ENCODE measurements around the gene RBMS1.
"Not testable (repeated sequence)": the region's sequence is repeated elsewhere in the genome, so short reads cannot be mapped to it uniquely, and the experiment has no call there.

RBMS1 gene

DNA sequence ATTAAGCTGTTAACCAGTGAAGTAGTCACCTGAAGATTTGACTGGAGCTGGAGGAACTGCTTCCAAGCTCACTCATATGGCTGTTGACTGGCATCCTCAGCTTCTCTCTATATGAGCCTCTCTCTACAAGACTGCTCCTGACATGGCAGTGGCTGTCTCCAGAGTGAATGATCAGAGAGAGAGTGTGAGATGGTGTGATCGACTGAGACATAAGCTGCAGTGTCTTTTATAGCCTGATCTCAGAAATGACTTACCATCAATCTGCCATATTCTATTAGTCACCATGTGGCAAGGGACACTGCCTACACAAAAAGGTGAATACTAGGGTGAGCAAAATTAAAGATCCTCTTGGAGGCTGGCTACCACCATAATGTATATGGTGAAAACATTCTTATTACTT is 7.8 kb upstream of the RBMS1 start:
- DNase-seq: no peak

- DNase-seq: no peak
Measured at GRCh38 chr2:160499865-160500264, 6.3 kb upstream of the RBMS1 start.

DNA sequence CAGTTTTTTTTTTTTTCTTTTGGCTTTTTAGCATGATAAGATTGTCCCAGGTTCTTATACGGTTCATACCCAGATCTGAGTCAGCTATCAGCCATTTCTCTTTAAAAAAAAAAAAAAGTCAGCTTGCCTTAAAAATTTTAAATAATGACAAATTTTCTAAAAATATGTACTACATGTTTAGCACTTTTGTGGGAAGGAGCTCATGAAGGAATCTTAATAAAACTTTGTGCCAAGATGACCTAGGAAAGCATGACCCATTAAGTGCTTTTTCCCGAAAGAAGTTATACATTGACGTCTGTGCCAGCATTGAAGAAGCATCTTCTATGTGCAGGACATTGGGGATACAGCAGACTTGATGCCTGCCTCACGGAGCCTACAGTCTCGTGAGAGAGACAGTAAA is 4.5 kb upstream of the RBMS1 start:
- DNase-seq: no peak

DNA sequence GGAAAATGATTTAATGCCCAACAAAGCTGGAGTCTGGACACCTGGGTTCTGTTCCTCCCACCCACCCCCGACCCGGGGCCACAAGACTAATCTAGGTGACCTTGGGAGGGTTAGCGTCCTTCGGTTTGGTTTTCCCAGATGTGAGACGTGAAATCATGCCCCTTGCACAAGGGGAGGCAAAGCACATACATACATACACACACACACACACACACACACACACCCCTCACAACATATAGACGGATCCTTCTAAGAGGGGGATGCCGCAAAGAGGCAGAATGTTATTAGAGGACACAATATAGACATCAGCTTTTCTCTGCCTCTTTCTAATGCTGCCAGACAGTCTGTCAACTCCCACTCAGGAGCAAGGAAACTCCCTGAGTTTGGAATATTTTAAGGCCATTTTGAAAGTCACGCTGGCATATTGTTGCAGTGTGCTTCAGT is 616 bp upstream of the RBMS1 start:
- DNase-seq: peak; percentile 57

DNA sequence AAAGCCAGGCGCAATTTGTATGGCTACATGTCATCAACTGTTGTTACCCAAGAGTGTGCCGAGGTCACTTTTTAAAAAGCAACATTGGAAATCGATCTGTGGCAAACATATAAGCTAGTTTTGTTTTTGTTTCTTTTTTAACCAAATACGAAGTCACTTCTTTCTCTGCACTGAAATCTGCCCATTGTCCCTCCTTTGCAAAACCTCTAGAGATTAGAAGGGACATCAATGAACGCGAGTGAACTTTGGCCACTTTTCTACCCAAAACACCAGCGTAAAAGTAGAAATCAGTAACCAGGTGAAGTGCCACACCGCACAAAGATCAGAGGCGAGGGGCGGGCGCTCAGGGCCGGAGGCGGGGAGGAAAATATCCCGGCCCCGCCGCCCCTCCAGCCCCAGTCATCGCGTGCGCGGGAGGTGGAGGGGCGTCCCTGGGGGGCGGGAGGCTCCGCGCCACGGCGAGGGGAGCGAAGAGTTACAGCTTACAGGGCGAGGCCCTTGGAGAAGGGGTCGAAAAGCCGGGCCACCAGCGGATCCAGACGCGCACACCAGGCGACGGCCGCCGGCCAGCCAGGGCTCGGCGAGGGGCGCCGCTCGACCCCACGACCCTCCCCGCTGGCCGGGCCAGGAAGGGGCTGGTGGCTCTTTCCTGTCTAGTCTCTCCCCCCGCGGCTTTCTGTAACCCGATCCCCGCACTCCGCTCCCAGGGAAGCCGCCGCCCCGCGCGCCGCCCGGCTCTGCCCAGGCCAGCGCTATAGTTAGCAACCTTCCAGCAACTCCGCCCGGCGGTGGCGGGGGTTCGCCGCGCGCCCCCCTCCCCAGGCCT is 993 bp downstream of the RBMS1 start:
- DNase-seq: peak; percentile 64

GRCh38 chr2:160491911-160492371 is 1.7 kb downstream of the RBMS1 start:
- peak; percentile 36 for DNase-seq

DNA sequence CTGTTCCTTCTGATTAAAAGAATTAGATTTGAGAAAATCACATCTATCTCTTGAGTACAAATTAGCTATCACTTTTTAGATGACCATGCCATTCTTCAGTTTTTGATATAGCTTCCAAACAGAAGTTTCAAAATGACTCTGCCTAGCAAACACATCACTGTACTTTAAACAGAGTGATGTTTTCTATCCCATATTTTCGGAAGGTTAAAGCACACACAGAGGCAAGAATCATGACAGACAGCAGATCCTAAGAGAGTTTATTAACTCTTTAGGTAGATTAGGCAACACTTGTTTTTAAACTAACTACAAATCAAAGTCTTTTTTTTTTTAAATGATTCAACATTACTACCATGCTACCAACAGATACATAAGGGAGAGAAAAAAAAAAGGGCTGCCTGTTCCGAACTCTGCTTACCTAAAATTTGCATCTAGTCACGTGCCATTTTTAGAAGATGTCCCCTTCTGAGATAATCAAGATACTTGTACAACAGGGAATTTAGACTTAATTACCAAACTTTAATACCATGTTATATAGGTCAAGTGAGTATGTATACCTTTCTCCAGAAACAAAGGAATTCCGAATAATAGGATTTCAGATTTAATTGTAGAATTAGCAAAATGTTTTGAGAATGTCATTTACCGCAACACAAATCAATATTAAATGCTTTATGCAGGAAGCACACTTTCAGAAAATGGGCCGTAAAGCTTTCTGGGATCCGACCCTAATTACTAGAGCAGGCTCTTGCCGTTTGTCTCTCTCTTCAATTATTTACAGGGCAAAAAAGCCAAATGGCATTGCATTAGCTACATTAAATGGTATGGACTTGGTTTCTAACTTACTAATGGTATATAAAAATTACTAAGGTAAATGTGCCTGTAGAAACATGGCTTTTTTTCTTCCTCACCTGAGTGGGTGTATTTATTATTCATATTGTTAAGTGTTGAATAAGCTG is 2.6 kb downstream of the RBMS1 start:
- peak; percentile 36 for DNase-seq

- no peak for DNase-seq
Measured at GRCh38 chr2:160489111-160489510, 4.5 kb downstream of the RBMS1 start.

GRCh38 chr2:160488289-160488688 is 5.3 kb downstream of the RBMS1 start:
- DNase-seq: not testable (repeated sequence)

DNA sequence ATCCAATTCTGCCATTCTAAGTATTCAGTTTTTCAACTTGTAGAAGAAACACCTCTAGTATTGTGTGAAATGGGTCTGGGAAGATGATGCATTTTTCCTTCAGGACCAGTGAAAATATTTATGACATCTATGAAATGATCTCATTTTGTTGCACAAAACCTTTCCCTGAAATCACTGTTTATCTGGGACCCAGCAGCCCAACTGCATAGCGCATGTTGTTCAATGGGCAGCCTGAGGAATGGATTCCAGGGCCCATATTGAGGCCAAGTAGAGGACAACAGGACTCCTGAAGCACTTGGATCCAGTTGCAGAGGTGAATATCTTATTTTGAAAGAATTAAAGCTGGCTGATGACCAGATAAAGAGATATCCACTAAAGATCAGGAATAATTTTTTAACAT is 7.3 kb downstream of the RBMS1 start:
- no peak for DNase-seq

DNA sequence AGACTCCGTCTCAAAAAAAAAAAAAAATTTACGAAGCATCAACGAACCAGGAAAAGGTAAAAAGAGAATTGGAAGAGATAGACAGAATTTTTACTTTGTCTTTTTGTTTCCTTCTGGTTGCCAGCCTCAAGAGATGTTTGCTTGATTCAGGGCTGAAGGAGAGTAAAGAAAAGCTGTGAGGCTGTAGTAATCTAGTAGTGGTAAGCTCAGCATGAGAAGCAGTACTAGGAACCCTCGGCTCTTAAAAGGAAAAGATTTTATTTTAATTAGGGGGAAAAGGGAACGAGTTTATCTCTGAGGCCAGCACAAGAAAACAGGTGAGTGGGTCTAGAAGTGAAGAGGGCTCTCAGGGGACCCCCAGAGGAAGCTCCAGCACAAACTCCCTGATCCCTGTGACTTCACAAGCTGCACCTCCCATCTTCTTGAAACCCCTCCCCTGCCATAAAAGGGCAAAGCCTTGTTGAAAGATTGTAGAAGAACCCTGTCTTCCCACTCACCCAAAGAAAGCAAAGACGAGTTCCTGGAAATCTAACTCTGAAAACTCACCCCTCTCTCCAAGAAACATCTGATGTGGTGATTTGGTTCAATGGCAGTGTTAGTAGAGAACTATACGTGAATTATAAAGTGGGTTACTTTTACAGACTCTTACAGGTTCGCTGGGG is 8.6 kb downstream of the RBMS1 start:
- DNase-seq: no peak

DNA sequence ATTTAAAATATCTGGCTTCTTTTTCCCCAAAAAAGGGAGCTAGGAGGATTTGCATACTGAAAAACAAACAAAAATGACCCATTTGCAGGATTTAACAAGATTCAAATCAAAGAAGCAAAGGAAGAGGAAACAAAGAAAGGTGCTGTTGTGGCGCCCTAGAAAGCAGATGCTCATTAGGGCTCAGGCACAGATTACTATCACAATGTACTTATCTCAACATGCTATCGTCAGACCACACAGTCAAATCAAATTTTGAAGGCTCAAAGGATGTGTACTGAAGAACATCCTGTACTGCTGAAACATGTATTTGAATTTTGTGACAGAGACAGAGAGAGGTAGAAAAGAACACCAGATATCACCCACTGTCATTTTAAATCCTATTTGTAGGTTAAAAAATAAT is 10.9 kb downstream of the RBMS1 start:
- peak; percentile 21 for DNase-seq

GRCh38 chr2:160479269-160479668 is 14.3 kb downstream of the RBMS1 start:
- DNase-seq: no peak

GRCh38 chr2:160478660-160479059 is 14.9 kb downstream of the RBMS1 start:
- peak; percentile 15 for DNase-seq

DNA sequence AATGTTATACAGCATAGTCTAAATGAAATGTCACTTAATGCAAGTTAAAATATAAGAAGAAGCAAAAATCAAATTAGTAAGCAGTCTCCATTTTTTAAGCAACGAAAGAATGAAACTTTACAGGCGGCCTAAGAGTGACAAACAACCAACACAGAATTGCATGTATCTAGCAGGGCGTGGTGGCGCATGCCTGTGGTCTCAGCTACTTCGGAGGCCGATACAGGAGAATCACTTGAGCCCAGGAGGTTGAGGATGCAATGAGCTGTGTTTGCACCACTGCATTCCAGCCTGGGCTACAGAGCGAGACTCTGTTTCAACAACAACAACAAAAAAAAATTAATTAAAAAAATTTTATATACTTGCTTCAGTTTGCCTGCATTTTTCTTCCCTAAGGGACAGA is 16.6 kb downstream of the RBMS1 start:
- no peak for DNase-seq

GRCh38 chr2:160474891-160475787 is 18.5 kb downstream of the RBMS1 start:
- DNase-seq: no peak

DNA sequence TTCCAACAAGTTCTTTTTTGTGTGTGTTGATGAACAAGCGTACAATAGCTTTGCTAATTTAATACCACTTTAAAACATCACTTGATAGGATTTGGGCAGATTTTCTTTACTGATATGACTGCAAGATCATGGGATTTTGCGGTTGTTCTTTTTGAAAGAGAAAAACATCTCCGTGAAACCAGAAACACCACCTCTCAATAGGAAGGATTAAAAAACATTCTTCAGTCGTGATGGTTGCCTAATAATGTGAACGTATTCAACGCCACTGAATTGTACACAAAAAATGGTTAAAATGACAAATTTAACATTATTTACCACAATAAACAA is 19.3 kb downstream of the RBMS1 start:
- no peak for DNase-seq

GRCh38 chr2:160473468-160474318 is 19.9 kb downstream of the RBMS1 start:
- no peak for DNase-seq

DNA sequence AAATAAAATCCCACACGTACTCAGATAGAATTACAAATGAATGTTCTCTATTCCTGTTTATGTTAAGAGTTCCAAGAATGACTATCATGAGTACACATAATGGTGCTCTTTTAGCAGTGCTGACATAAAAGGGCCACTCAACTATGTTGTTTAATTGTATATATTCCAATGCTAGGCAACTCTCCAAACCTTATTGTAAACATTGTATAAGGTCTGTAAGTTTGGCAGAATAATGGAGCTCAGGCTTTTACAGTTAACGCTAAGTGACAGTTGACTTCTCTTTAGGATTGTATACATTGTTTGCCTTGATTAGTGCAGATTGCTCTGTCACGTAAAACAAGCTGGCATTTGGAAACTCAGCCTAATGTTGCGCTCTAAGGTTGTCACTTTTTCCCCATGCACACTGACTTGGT is 20.8 kb downstream of the RBMS1 start:
- DNase-seq: peak; percentile 21

DNA sequence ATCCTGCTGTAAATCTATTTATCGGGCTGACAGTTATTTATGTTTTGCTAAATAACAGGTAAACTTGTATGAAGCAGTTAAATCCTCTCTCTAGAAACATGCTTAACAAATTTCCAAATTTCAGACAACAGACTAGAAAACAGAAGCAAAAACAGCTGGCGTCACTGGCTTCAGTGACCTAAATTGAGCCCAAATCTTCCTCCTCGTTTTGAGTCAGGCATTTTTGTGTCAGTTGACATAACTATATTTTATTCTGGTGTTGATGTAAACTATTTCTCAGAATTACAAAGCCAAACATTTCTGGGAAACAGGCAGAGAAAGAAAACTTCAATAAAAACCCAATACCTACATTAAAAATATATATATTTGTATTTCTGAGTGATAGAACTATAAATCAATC is 21.7 kb downstream of the RBMS1 start:
- DNase-seq: no peak

- DNase-seq: no peak
Measured at GRCh38 chr2:160469621-160470204, 23.9 kb downstream of the RBMS1 start.
